Mammary epithelial cell (primary cell): ENCODE measurements around the gene RWDD3.

Experiments
- EZH2 ChIP-seq: IDR thresholded peaks from 2 replicates; pipeline ENCODE4 v1.6.1; 2012; ENCODE audit warnings: low read length, inconsistent platforms, borderline replicate concordance
- TF ChIP-seq, protein P1 (sequence below), 2 donors: IDR thresholded peaks in 1 of 2; conservative IDR thresholded peaks in 1 of 2; 2 replicates each; pipeline ENCODE4 v1.5.1; 2011 to 2012; ENCODE audit warnings: inconsistent platforms in 2 of 2, low read length in 2 of 2, mild to moderate bottlenecking in 2 of 2, control low read depth in 1 of 2, low read depth in 1 of 2; ENCODE audit not compliant: insufficient read depth in 1 of 2; ENCODE audit errors: extremely low read depth in 1 of 2

DNA sequence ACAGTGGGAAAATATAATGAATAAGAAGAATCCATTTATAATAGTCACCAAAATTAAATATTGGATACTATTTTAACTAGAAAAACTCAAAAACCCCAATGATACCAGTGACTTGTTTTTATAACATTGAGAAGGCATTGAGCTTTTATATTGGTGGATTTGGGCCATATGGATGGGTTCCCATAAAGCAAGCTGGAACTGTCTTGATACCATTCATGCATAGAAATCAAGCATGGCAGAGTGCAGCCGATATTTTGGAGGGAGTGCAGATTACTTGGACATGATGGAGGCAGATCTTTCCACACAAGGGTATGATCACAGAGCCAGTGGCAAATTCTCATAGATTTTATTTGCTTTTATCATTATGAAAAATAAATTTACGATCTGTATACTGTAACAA is 3.8 kb upstream of the RWDD3 start:
- TF ChIP-seq, protein P1, sequence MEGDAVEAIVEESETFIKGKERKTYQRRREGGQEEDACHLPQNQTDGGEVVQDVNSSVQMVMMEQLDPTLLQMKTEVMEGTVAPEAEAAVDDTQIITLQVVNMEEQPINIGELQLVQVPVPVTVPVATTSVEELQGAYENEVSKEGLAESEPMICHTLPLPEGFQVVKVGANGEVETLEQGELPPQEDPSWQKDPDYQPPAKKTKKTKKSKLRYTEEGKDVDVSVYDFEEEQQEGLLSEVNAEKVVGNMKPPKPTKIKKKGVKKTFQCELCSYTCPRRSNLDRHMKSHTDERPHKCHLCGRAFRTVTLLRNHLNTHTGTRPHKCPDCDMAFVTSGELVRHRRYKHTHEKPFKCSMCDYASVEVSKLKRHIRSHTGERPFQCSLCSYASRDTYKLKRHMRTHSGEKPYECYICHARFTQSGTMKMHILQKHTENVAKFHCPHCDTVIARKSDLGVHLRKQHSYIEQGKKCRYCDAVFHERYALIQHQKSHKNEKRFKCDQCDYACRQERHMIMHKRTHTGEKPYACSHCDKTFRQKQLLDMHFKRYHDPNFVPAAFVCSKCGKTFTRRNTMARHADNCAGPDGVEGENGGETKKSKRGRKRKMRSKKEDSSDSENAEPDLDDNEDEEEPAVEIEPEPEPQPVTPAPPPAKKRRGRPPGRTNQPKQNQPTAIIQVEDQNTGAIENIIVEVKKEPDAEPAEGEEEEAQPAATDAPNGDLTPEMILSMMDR (conservative IDR thresholded peaks at IDR 0.05 in 1 of 2, IDR thresholded peaks at IDR 0.05 in 1 of 2; ENCODE audit: extremely low read depth in 1 of 2, insufficient read depth in 1 of 2, low read depth in 1 of 2, low read length in 2 of 2), result no peak
- no peak for TF ChIP-seq EZH2
